PFSK-1 (cell line): Measurements from ENCODE around the gene C2CD2L.

Experiments used
- FOXP2 ChIP-seq: optimal IDR thresholded peaks from 2 replicates; pipeline ENCODE3; 2011; ENCODE audit warnings: borderline replicate concordance, control low read depth, inconsistent platforms; ENCODE audit not compliant: insufficient read depth; ENCODE audit errors: extremely low read length, extremely low read depth
- POLR2AphosphoS5 ChIP-seq: IDR thresholded peaks from 2 replicates; pipeline ENCODE4 v1.6.1; 2012; ENCODE audit warnings: low read depth, mild to moderate bottlenecking, control low read depth, low read length, moderate library complexity
- TAF1 ChIP-seq: IDR thresholded peaks from 2 replicates; pipeline ENCODE4 v1.6.1; 2012; ENCODE audit warnings: low read length, control low read depth, borderline replicate concordance; ENCODE audit not compliant: insufficient read depth

GRCh38 chr11:119087747-119088241 lies 19.4 kb upstream of the C2CD2L start:
- TF ChIP-seq POLR2AphosphoS5 (no peak), TAF1 (no peak), FOXP2 (no peak)
